Skeletal muscle cell (primary cell): Measurements from ENCODE around the gene NUTM1.
"Not testable (repeated sequence)": the region's sequence is repeated elsewhere in the genome, so short reads cannot be mapped to it uniquely, and the experiment has no call there.

Experiments used
- DNase-seq: peaks from one replicate; pipeline ENCODE4 v3.0.0-alpha.2; 2010; ENCODE audit warnings: low read depth
- H3K4me3 ChIP-seq: 2 replicates; pipeline ENCODE4 v1.5.1; 2011; ENCODE audit warnings: low read depth, mild to moderate bottlenecking, control low read depth, low read length, moderate library complexity

The NUTM1 gene

DNA sequence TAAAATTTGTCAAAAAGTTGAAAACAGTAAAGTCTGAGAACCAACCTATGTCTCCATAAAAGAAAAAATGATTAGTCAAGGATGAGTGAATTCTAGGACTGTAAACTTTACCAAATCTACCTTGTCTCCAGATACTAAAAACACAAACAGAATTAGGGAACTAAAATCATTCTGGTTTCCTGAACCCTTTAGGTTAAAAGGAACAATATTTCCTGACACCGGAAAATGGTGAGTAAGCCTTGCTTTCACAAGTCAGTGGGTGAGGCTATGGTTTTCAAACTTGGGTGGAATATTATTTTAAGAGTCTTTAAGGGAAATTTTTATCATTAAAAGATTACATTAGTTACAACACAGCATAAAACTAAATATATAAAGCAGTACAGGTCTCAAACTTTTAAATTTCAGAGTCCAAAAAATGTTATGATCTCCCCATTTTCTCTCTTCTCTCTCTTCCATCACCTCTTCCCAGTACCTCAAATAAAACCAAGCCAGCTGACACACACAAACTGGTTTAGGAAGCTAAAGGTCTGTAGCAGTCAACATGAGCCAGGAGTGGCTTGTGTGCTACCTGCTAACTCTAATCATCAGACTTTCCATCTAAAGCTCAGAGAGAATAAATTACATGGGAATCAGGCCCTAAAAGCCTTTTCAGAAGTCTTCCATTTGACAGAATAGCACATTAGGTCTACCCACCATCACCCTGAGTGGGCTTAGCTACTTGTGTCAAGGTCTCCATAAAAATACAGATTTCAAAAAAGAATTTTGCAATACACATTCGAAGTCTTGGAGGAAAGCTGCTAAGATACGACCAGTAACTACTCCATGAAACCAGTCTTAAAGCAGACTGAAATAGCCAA lies 7.7 kb upstream of the NUTM1 start:
- no peak for DNase-seq
- H3K4me3 ChIP-seq: no peak overlapping the region

DNA sequence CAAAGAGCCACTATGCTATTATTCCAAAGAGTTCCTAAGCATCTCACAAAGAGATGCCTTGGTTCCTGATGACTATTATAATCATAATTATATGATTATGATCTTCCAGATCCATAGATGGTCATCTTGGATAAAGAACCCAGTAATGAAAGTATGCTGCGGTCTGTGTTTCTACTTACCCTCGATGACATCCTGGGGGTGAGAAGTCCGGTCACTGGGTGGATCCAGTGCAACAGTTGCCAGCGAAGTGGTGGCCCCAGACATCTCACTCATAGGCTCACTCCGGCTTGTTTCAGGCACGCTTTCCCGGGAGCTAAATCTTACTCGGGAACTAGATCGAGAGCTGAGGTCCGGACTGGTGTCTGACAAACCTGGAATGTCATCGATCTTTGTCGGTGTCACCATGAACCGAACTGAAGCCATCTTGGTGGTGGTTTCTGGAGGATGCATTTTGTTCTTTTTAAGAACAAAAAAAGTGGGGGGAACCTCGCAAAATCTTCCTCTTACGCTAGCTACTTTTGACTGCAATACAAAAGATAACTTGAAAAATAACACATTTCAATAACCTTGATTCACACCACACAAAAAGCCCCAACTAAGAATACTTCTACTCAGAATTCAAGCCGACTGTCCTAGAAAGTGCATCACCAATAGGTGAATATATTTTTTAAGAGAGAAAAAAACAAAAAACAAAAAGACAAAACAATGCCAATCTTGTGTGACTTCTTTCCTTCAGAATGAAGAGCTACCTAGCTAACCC lies 6.7 kb upstream of the NUTM1 start:
- H3K4me3 ChIP-seq: peak overlapping the region; percentile 88
- DNase-seq: no peak

DNA sequence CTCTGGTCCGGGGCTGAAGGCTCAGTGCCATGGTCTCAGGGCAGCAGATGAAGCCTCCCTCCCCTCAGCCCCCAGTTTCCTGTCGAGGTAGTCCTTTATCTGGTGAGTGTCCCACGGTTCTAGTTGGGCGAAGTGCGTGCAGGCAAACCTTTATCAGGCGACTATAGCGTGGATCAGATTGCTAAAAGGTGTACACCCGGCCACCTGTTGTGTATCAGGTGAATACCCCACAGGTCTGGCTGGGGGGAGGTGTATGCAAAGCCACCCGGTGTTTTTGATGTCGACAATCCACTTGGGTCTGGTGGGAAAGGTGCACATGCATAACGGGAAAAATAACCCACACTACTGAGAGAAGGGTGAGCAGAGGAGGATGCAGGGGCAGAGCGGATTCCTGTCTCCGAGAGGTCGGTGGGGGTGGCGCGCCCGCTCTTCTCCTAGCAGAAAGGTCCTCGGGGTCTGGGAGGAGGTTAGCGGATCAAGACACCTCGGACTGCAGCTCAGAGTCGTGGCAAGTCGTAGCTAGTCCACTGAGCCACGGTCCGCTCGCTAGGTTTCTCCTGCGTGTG lies 6.0 kb upstream of the NUTM1 start:
- no peak for DNase-seq
- peak overlapping the region; percentile 88 for H3K4me3 ChIP-seq

DNA sequence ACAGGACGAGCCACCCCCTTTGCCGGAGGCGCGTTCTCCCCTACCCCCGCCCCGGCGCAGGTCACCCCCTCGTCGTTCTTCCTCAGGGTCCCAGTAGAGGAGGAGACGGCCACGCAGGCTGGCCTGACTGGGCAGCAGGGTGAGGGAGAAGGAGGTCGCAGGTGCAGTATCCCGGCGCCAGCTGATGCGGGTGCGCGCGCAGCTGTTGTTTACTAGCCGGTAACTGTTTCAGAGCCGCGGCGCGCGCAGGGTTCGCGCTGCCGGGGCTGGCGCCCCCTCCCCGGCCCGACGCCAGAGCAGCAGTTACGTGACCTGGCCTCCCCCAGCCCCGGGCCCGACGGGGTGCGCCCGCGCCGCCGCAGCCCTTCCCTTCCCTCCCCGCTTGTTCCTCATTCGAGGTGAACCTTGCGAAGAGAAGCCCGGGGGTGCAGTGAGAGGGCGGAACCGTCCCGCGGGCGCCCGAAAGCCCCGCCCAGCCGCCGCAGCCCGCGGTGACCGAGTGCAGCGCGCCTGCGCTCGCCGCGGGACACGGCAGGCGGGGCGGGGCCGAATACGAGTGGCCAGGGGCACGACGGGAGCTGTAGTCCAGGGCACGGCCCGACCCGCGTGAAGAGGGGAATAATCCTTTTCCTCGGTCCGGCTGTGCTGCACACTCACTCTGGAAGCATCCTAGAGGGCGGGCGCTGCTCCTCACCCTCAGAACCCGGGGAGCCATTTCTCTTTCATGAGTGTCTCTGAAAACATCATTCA lies 5.4 kb upstream of the NUTM1 start, which contains the start of gene SLC12A6:
Gene SLC12A6, minus strand, starts transcription at position 225 of the 750 bp plus-strand sequence. CDS start 1,101 bp downstream, outside the sequence.
- peak; percentile 83 for DNase-seq
- H3K4me3 ChIP-seq: peak within 1 kb of the TSS; percentile 88

DNA sequence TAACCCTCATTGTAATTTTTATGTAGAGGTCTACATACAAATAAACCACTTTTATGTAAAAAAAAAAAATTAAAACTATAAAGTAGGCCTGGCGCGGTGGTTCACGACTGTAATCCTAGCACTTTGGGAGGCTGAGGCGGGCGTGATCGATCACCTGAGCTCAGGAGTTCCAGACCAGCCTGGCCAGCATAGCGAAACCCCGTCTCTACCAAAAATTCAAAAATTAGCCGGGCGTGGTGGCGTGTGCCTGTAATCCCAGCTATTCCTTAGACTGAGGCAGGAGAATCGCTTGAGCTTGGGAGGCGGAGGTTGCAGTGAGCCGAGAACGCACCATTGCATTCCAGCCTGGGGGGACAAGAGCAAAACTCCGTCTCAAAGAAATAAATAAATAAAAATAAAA lies 4.8 kb upstream of the NUTM1 start:
- H3K4me3 ChIP-seq: peak overlapping the region; percentile 88
- DNase-seq: no peak

DNA sequence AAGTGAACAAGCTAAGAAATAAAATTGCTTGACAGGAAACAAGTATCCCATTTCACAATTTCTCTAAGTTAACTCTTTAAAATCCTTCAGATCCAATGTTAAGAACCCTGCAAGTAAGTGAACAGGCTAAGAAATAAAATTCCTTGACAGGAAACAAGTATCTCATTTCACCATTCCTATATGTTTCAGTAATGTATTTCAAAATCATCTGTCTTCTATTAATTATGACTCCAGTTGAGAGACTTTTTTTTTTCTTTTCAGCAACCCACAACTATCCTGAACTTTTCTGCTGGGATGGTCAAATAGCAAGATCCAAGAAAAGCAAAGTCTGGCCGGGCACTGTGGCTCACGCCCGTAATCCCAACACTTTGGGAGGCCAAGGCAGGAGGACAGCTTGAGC lies 3.2 kb upstream of the NUTM1 start:
- no peak for DNase-seq
- no peak overlapping the region for H3K4me3 ChIP-seq

DNA sequence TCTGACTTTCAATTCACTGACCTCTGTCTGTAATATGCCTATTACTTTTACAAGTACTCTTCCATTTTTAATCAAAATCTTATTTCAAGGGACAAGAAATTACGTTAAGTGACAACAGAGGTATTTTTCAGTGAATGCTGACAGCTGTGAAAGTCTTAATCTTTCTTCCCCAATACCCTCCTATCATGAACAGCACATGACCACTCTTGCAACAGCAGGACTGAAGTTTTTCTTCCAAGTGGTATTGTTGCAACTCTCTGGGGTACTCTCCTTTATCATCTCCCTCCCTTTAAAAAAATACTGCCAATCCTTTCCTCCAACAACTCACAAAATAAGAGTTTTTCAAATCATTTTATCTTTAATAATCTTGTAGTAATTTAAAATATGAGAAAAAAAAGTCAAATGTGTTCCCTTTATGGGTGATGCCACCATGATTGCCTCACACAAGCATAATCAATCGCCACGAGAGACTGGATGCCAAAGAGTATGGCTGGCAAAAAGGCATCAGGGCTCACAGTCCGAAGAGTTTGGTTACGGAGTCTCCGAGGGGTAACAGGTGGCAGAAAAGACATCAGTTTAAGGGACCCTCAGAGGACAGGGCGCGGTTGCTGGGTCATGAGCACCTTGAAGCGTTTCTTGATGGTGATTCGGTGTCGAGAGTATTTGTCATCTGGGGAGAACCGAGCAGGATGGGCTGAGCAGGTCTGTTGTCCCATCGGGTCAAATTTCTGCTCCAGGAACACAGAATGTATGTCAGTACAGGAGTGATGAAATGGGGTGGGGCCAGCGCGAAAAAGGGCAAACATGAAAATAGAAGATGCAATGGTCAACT lies 1.5 kb upstream of the NUTM1 start:
- peak overlapping the region; percentile 60 for H3K4me3 ChIP-seq

DNA sequence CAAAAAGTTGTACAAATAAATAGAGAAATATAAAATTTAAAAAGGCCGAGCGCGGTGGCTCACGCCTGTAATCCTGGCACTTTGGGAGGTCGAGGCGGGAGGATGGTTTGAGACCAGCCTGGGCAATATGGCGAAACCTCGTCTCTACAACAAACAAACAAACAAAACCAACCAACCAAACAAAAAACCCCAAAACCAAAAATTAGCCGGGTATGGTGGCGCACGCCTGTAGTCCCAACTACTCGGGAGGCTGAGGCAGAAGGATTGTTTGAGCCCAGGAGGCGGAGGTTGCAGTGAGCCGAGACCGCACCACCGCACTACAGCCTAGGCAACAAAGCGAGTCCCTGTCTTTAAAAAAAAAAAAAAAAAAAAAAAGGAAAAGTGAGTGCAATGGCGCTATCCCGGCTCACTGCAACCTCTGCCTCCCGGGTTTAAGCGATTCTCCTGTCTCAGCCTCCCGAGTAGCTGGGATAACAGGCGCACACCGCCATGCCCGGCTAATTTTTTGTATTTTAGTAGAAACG lies 840 bp upstream of the NUTM1 start:
- not testable (repeated sequence) for DNase-seq
- H3K4me3 ChIP-seq: peak overlapping the region; percentile 60

More for the DNA sequence above, 1.5 kb upstream of the NUTM1 start:
- no peak for DNase-seq

DNA sequence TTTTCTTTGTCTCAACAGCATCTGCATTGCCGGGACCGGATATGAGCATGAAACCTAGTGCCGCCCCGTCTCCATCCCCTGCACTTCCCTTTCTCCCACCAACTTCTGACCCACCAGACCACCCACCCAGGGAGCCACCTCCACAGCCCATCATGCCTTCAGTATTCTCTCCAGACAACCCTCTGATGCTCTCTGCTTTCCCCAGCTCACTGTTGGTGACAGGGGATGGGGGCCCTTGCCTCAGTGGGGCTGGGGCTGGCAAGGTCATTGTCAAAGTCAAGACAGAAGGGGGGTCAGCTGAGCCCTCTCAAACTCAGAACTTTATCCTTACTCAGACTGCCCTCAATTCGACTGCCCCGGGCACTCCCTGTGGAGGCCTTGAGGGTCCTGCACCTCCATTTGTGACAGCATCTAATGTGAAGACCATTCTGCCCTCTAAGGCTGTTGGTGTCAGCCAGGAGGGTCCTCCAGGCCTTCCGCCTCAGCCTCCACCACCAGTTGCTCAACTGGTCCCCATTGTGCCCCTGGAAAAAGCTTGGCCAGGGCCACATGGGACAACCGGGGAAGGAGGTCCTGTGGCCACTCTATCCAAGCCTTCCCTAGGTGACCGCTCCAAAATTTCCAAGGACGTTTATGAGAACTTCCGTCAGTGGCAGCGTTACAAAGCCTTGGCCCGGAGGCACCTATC lies 5.0 kb downstream of the NUTM1 start:
- H3K4me3 ChIP-seq: no peak overlapping the region
- DNase-seq: no peak

DNA sequence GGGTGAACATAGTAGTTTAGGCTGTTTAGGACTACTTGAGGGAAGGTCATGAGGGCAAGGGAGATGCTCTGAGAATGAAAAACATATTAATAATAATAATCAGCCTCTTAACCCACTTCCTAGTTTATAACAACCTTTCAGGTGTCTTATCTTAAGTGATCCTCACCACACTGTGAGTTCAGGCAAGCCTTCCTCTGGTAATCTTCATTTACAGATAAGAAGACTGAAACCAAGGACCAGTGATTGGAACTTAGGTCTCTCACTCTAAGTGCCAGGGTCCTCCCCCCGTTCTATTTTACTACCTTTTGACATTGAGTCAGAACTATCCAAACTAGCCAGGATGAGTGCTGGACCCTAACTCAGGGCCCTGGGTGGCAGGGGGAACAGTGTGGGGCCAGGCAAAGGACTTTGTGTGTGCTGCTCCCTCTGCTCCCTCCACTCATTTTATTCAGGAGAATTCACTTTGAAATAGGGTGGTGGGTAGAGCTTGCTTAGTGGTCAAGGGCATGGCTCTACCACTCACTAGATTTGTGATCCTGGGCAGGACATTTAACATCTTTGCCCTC lies 5.7 kb downstream of the NUTM1 start:
- no peak for DNase-seq
- H3K4me3 ChIP-seq: no peak overlapping the region

DNA sequence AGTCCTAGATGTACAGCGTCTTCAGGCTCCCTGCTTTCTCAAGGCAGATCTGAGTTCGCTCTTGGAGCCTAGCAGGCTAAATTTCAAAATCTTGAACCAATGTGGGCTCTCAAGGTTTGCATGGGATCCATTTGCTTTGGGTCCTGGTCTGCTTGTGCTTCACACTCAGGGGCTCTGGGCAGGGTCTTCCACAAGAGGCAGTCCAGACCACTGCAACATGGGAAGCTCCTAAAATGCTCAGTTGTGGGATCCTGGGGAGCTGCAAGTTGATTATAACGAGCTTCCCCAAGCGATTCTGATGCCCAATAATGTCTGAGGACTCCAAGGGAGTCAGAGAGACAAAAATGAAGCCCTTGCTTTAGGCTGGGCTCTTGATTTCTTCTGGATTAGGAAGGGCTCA lies 6.7 kb downstream of the NUTM1 start:
- no peak for DNase-seq
- no peak overlapping the region for H3K4me3 ChIP-seq

DNA sequence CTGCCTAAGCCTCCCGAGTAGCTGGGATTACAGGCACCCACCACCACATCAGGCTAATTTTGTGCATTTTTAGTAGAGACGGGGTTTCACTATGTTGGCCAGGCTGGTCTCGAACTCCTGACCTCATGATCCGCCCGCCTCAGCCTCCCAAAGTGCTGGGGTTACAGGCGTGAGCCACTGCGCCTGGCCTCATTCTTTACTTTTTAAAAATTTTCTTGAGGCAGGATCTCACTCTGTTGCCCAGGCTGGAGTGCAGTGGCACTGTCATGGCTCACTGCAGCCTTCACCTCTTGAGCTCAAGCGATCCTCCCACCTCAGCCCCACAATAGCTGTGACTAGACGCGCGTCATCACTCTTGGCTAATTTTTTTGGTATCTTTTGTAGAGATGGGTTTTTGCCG lies 9.9 kb downstream of the NUTM1 start:
- H3K4me3 ChIP-seq, DNase-seq: not testable (repeated sequence)

DNA sequence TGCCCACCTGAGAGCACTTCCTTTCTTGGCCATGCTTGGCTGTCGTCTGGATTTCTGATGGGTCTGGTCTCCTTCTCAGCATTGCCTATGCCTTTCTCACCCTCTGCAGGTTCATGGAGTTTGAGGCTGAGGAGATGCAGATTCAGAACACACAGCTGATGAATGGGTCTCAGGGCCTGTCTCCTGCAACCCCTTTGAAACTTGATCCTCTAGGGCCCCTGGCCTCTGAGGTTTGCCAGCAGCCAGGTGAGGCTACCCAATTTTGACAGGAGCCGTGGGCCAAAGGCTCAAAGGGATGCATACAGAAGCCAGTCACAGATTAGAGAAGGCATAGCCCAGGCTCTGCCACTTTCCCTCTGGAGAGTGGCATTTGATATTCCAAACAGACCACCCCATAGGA lies 10.5 kb downstream of the NUTM1 start:
- H3K4me3 ChIP-seq: no peak overlapping the region
- DNase-seq: no peak

DNA sequence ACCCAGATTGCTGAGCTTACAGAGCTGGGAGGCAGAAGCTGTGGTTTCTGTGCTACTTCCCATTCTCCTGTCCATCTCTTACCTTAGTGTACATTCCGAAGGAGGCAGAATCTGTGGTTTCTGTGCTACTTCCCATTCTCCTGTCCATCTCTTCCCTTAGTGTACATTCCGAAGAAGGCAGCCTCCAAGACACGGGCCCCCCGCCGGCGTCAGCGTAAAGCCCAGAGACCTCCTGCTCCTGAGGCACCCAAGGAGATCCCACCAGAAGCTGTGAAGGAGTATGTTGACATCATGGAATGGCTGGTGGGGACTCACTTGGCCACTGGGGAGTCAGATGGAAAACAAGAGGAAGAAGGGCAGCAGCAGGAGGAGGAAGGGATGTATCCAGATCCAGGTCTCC lies 11.2 kb downstream of the NUTM1 start:
- no peak for DNase-seq
- no peak overlapping the region for H3K4me3 ChIP-seq

DNA sequence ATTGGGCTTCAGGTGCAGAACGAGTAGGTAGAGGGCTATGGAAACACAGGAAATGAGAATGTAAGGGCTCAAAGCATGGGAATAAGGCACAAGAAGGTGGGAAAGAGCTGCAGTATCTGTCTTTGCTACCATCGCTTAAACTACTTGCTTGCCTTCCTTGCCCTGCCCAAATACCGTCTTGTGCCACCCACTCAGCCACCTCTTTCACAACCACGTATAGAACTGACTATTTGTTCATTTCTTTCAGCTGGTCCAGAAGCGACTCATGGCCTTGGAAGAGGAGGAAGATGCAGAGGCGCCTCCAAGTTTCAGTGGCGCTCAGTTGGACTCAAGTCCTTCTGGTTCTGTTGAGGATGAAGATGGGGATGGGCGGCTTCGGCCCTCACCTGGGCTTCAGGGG lies 12.1 kb downstream of the NUTM1 start:
- H3K4me3 ChIP-seq: no peak overlapping the region
- no peak for DNase-seq

DNA sequence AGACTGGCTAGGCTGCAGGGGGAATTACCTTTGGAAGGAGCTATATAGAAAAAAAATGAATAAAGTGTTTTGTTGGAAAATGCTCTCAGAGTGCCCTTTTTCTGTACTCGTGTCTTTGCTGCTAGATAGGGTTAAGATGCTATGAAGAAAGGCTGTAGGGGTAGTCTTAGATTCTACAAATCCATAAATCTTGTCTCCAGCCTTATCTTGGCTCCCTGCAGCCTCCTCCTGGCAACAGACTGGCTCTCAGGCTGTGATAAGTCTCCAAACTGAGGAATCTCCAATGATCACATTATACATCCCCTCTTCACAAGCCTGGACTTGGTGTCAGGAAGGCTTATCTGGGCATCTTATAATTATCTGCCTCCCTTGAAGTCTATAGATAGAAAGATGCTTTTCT lies 14.5 kb downstream of the NUTM1 start:
- DNase-seq: no peak
- no peak overlapping the region for H3K4me3 ChIP-seq

DNA sequence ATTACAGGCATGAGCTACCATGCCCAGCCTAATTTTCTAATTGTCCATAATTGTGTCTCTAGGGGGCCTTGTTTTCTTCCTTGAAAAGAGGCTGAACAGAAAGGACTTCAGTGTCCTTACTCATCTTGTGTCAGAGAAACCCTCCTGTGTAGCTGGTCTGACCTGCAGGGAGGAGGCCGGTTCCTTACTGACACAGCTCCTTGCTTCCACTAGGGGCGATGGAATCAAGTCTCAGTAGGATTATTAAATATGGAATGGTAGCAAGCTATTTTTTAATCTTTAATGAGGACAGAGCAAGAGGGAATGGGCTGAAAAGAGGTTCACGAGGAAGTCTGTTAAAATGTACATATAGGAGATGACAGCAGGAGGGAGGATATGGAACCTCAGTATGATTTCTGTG lies 15.3 kb downstream of the NUTM1 start:
- H3K4me3 ChIP-seq: no peak overlapping the region
- DNase-seq: no peak

DNA sequence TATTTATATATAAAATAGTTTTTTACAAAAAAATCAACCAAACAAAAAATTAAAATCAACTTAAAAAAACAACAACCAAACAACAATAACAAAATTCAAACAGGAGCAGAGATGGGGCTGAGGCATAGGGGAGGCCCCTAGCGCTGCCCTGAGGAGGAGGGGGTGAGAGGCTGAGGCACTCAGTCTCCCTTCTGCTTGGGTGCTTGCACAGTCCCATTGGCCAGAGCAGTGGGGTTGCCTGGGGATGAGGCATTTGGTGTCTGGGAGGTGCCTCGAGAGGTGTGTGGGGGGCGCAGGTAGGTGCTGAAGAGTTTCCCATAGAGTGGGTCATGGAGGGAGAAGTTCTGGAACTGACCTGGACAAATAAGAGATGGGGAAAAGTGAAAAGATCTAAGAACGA lies 15.8 kb downstream of the NUTM1 start:
- no peak for DNase-seq
- no peak overlapping the region for H3K4me3 ChIP-seq
